Measurements from ENCODE around the gene MAP3K9. TPM values are rescaled to one million over a fixed set of nuclear protein-coding genes. Genes with fewer than 3 reads are reported as not detected.

MAP3K9 gene
- total RNA-seq, 1 experiment from 2014 or later, result 12.1 TPM

DNA sequence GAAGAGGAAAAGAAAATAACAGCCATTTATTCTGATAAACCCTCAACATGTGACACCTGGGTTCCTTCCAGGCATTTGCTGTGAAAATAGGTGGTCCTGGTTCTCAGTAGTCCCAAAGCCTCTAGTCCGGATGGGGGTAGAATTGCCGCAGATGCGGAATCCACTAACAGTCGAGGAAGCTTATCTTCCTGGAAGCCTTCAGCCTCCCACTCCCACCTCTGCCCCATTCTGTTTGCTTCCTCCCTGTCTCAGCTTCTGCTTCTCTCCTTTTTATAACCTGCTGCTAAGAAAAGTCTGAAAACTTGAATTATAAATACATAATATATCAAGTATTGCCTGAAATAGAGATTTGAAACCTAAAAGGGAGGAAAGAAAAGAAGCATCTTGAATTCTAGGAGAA, 14.0 kb upstream of the MAP3K9 start:
- Histone ChIP-seq H3K27me3 (ENCODE audit: control insufficient read depth, insufficient read depth, low read length) (peaks cover 4% of the 10 kb centered on the region; the same call in 1 of the 2 replicates), H3K9me3 (ENCODE audit: control insufficient read depth, insufficient read depth, low read depth, low read length) (no peaks in the 10 kb centered on the region), H3K4me3 (ENCODE audit: low read depth in 2 of 2, low read length in 2 of 2) (no peak overlapping the region; a peak in 1 of 4 replicates), H3K36me3 (ENCODE audit: control insufficient read depth, insufficient read depth, low read length) (no peaks in the 10 kb centered on the region), H3K27ac (ENCODE audit: low read length) (no peak overlapping the region), H3K4me1 (ENCODE audit: control insufficient read depth, insufficient read depth, low read length) (peaks cover 4% of the 10 kb centered on the region; the same call in 1 of the 2 replicates)
- intact Hi-C loops (cut with micrococcal nuclease; ENCODE audit: unreplicated experiment) (loop anchor here (5.0 kb wide), 1 partner anchor 149 kb away; no protein-coding TSS in a partner anchor), in situ Hi-C loops (cut with HindIII; ENCODE audit: low pct_unique_long_range_greater_than_20kb, low sequenced_read_pairs) (no loop called here)
- TF ChIP-seq POLR2AphosphoS5 (IDR thresholded peaks at IDR 0.05; ENCODE audit: low read depth, low read length) (no peak), TCF7L2 (IDR thresholded peaks at IDR 0.05; ENCODE audit: low read depth, low read length) (no peak)
- ChIA-PET CTCF (no interaction called here), POLR2A (interaction anchor here (0.6 kb wide), 1 partner anchor 48 kb away, joined by 3 read pairs; no protein-coding TSS in a partner anchor)
- ATAC-seq (no peak), DNase-seq (ENCODE audit: low read depth, low spot score) (no peak)
- no TSS peak for BruUV-seq (replicated peaks)

DNA sequence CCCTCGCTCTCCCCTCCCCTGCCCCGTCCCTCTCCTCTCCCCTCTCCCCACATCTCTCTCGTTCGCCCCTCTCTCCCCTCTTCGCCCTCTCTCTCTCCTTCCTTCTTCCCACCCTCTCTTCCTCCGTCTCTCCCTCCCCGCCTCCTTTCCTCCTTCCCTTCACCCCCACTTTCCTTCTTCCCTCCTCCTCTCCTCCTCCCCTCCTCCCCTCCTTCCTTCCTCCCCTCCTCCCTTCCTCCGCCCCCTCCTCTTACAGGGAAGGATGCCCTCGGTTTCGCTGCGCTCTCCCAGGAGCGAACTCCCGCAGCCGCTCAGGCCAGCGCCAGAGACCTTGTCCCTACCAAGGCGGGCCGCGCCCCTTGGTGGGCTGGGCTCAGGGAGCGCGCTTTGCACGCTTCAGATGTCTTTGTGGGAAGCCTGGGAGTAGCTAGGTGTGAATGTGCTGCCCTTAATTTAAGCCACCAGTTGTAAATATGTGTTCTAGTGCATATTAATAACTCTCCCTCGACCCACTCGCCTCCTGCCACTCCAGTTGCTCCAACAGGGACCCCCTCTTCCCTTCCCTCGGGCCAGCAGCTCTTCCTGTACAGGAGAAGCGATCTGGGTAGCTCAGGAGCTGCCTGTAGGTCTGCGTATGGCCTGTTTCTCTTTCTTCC, 13.3 kb upstream of the MAP3K9 start:
- ChIA-PET CTCF (no interaction called here), POLR2A (interaction anchor here (0.6 kb wide), 1 partner anchor 47 kb away, joined by 3 read pairs; no protein-coding TSS in a partner anchor)
- DNase-seq (ENCODE audit: low read depth, low spot score), result no peak
- Histone ChIP-seq H3K4me3 (ENCODE audit: low read depth in 2 of 2, low read length in 2 of 2) (peak overlapping the region; percentile 53 to 59), H3K4me1 (ENCODE audit: control insufficient read depth, insufficient read depth, low read length) (peaks cover 4% of the 10 kb centered on the region; the same call in 1 of the 2 replicates), H3K36me3 (ENCODE audit: control insufficient read depth, insufficient read depth, low read length) (no peaks in the 10 kb centered on the region), H3K27me3 (ENCODE audit: control insufficient read depth, insufficient read depth, low read length) (peaks cover 4% of the 10 kb centered on the region; the same call in 1 of the 2 replicates), H3K27ac (ENCODE audit: low read length) (no peak overlapping the region), H3K9me3 (ENCODE audit: control insufficient read depth, insufficient read depth, low read depth, low read length) (no peaks in the 10 kb centered on the region)
- BruUV-seq (replicated peaks), result no TSS peak
- in situ Hi-C loops (cut with HindIII; ENCODE audit: low pct_unique_long_range_greater_than_20kb, low sequenced_read_pairs) (no loop called here), intact Hi-C loops (cut with micrococcal nuclease; ENCODE audit: unreplicated experiment) (loop anchor here (5.0 kb wide), 1 partner anchor 150 kb away; no protein-coding TSS in a partner anchor)
- TF ChIP-seq, protein P1, sequence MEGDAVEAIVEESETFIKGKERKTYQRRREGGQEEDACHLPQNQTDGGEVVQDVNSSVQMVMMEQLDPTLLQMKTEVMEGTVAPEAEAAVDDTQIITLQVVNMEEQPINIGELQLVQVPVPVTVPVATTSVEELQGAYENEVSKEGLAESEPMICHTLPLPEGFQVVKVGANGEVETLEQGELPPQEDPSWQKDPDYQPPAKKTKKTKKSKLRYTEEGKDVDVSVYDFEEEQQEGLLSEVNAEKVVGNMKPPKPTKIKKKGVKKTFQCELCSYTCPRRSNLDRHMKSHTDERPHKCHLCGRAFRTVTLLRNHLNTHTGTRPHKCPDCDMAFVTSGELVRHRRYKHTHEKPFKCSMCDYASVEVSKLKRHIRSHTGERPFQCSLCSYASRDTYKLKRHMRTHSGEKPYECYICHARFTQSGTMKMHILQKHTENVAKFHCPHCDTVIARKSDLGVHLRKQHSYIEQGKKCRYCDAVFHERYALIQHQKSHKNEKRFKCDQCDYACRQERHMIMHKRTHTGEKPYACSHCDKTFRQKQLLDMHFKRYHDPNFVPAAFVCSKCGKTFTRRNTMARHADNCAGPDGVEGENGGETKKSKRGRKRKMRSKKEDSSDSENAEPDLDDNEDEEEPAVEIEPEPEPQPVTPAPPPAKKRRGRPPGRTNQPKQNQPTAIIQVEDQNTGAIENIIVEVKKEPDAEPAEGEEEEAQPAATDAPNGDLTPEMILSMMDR (IDR thresholded peaks at IDR 0.05), result no peak
- TF ChIP-seq, protein P2, sequence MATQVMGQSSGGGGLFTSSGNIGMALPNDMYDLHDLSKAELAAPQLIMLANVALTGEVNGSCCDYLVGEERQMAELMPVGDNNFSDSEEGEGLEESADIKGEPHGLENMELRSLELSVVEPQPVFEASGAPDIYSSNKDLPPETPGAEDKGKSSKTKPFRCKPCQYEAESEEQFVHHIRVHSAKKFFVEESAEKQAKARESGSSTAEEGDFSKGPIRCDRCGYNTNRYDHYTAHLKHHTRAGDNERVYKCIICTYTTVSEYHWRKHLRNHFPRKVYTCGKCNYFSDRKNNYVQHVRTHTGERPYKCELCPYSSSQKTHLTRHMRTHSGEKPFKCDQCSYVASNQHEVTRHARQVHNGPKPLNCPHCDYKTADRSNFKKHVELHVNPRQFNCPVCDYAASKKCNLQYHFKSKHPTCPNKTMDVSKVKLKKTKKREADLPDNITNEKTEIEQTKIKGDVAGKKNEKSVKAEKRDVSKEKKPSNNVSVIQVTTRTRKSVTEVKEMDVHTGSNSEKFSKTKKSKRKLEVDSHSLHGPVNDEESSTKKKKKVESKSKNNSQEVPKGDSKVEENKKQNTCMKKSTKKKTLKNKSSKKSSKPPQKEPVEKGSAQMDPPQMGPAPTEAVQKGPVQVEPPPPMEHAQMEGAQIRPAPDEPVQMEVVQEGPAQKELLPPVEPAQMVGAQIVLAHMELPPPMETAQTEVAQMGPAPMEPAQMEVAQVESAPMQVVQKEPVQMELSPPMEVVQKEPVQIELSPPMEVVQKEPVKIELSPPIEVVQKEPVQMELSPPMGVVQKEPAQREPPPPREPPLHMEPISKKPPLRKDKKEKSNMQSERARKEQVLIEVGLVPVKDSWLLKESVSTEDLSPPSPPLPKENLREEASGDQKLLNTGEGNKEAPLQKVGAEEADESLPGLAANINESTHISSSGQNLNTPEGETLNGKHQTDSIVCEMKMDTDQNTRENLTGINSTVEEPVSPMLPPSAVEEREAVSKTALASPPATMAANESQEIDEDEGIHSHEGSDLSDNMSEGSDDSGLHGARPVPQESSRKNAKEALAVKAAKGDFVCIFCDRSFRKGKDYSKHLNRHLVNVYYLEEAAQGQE (IDR thresholded peaks at IDR 0.05; ENCODE audit: insufficient read depth in 1 of 2, low read depth in 2 of 2, low read length in 1 of 2), result no peak
- TF ChIP-seq POLR2AphosphoS5 (IDR thresholded peaks at IDR 0.05; ENCODE audit: low read depth, low read length) (no peak), TCF7L2 (IDR thresholded peaks at IDR 0.05; ENCODE audit: low read depth, low read length) (no peak), SIN3A (IDR thresholded peaks at IDR 0.05; ENCODE audit: borderline replicate concordance, insufficient read depth, low read depth, low read length) (no peak)
- peak; percentile 45; the same call in 1 of the 2 replicates for ATAC-seq

Data from Panc1 (cell line).